ENCODE results near the gene GABBR2.

The GABBR2 gene

DNA sequence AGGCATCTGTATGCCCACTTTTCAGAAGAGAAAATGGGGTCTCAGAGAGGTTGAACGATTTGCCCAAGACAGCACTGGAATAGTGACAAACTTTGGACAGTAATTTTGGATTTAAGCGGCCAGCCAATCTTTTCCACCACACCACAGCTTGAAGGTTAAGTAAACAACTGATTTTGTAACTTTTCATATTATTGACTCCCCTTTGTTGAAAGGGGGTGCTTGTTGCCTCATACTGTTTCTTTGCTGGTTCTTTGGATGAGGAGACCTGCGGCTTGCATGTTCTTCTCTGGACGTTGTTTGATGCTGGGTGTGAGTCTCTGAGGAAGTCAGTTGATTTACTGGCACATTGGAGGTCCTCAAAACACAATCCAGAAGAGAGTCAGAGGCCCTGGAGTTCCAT lies 11.7 kb upstream of the GABBR2 start:
- Histone ChIP-seq H3K4me1 (ENCODE audit: control insufficient read depth in 1 of 2, insufficient read depth in 2 of 2, low read length in 2 of 2) (no peaks in the 10 kb centered on the region), H3K4me3 (ENCODE audit: low read depth, low read length) (no peak overlapping the region), H3K79me1 (ENCODE audit: low read length) (no peaks in the 10 kb centered on the region), H2AK5ac (ENCODE audit: low read length) (no peak overlapping the region), H3K18ac (ENCODE audit: low read length) (no peak overlapping the region), H2BK120ac (ENCODE audit: insufficient read depth, low read length, poor library complexity) (no peak overlapping the region), H2AFZ (ENCODE audit: insufficient read depth, low read length, poor library complexity) (no peak overlapping the region), H3K79me2 (ENCODE audit: control insufficient read depth, insufficient read depth, low read length, poor library complexity) (no peaks in the 10 kb centered on the region), H2BK5ac (ENCODE audit: low read depth, low read length, poor library complexity) (no peak overlapping the region), H3K27ac (ENCODE audit: low read depth, low read length) (no peak overlapping the region), H3K4ac (ENCODE audit: low read depth, low read length) (no peak overlapping the region), H4K8ac (ENCODE audit: low read depth, low read length) (no peak overlapping the region), H3K9ac (ENCODE audit: low read length) (no peak overlapping the region), H2BK12ac (ENCODE audit: low read length) (no peak overlapping the region), H3K36me3 (ENCODE audit: control insufficient read depth in 1 of 2, insufficient read depth in 2 of 2, low read length in 2 of 2) (no peaks in the 10 kb centered on the region), H3K4me2 (ENCODE audit: low read length) (no peak overlapping the region), H4K91ac (ENCODE audit: low read depth, low read length) (no peak overlapping the region), H4K12ac (ENCODE audit: low read depth, low read length) (no peak overlapping the region), H3K23ac (ENCODE audit: low read length) (no peak overlapping the region), H3K14ac (ENCODE audit: low read length) (no peak overlapping the region), H3K9me3 (ENCODE audit: insufficient read depth, low read depth, low read length) (peaks cover 2% of the 10 kb centered on the region), H3K27me3 (ENCODE audit: insufficient read depth, low read length) (no peaks in the 10 kb centered on the region)
- DNase-seq: no peak
- no CpG with 5 or more reads among the region's 4 CpGs for WGBS (ENCODE audit: extremely low coverage, insufficient coverage, insufficient read length)

DNA sequence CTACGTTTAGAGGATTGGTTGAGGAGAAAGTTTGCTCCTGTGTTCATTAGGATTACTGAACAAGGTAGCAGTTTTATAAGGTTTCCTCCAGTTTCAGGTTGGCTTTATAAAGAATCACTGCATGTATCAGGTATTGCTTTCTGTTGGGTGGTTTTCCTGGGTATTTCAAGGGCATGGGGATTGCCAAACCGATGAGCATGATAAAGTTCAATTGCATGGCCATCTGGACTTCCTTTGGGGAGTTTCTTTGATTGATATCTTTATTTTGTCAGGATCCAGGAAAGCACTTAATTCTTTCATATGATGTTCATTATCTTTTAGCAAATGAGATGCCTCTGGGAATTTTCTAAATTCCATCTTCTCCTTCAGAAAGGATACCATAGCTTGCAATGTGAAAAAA lies 10.3 kb upstream of the GABBR2 start:
- no peak overlapping the region for H3K4me3 ChIP-seq (ENCODE audit: low read depth, low read length)
- no peaks in the 10 kb centered on the region for H3K79me2 ChIP-seq (ENCODE audit: control insufficient read depth, insufficient read depth, low read length, poor library complexity)
- no peak overlapping the region for H3K9ac ChIP-seq (ENCODE audit: low read length)
- DNase-seq: no peak
- no peaks in the 10 kb centered on the region for H3K4me1 ChIP-seq (ENCODE audit: control insufficient read depth in 1 of 2, insufficient read depth in 2 of 2, low read length in 2 of 2)
- no CpG with 5 or more reads among the region's 2 CpGs for WGBS (ENCODE audit: extremely low coverage, insufficient coverage, insufficient read length)
- no peak overlapping the region for H2BK12ac ChIP-seq (ENCODE audit: low read length)
- no peak overlapping the region for H2BK5ac ChIP-seq (ENCODE audit: low read depth, low read length, poor library complexity)
- H3K4me2 ChIP-seq (ENCODE audit: low read length): no peak overlapping the region
- no peak overlapping the region for H3K4ac ChIP-seq (ENCODE audit: low read depth, low read length)
- H4K91ac ChIP-seq (ENCODE audit: low read depth, low read length): no peak overlapping the region
- no peak overlapping the region for H3K14ac ChIP-seq (ENCODE audit: low read length)
- H3K27ac ChIP-seq (ENCODE audit: low read depth, low read length): no peak overlapping the region
- no peaks in the 10 kb centered on the region for H3K79me1 ChIP-seq (ENCODE audit: low read length)
- H3K27me3 ChIP-seq (ENCODE audit: insufficient read depth, low read length): no peaks in the 10 kb centered on the region
- no peak overlapping the region for H2AK5ac ChIP-seq (ENCODE audit: low read length)
- H2BK120ac ChIP-seq (ENCODE audit: insufficient read depth, low read length, poor library complexity): no peak overlapping the region
- H3K36me3 ChIP-seq (ENCODE audit: control insufficient read depth in 1 of 2, insufficient read depth in 2 of 2, low read length in 2 of 2): no peaks in the 10 kb centered on the region
- no peak overlapping the region for H3K18ac ChIP-seq (ENCODE audit: low read length)
- H3K9me3 ChIP-seq (ENCODE audit: insufficient read depth, low read depth, low read length): peaks cover 2% of the 10 kb centered on the region
- H4K12ac ChIP-seq (ENCODE audit: low read depth, low read length): no peak overlapping the region
- H4K8ac ChIP-seq (ENCODE audit: low read depth, low read length): no peak overlapping the region
- no peak overlapping the region for H2AFZ ChIP-seq (ENCODE audit: insufficient read depth, low read length, poor library complexity)
- H3K23ac ChIP-seq (ENCODE audit: low read length): no peak overlapping the region

- no peak overlapping the region for H3K4me2 ChIP-seq (ENCODE audit: low read length)
- WGBS (ENCODE audit: extremely low coverage, insufficient coverage, insufficient read length): no CpG with 5 or more reads among the region's 1 CpG
- no peak overlapping the region for H4K91ac ChIP-seq (ENCODE audit: low read depth, low read length)
Observed at GRCh38 chr9:98714833-98715232, 6.1 kb upstream of the GABBR2 start.

GRCh38 chr9:98712987-98713386 lies 4.3 kb upstream of the GABBR2 start:
- no peak overlapping the region for H3K14ac ChIP-seq (ENCODE audit: low read length)
- no peaks in the 10 kb centered on the region for H3K79me2 ChIP-seq (ENCODE audit: control insufficient read depth, insufficient read depth, low read length, poor library complexity)
- H4K8ac ChIP-seq (ENCODE audit: low read depth, low read length): no peak overlapping the region
- H3K27ac ChIP-seq (ENCODE audit: low read depth, low read length): no peak overlapping the region
- H3K79me1 ChIP-seq (ENCODE audit: low read length): no peaks in the 10 kb centered on the region
- H3K23ac ChIP-seq (ENCODE audit: low read length): no peak overlapping the region
- DNase-seq: no peak
- no peak overlapping the region for H2BK12ac ChIP-seq (ENCODE audit: low read length)
- H3K9ac ChIP-seq (ENCODE audit: low read length): no peak overlapping the region
- H3K4ac ChIP-seq (ENCODE audit: low read depth, low read length): no peak overlapping the region
- H3K4me1 ChIP-seq (ENCODE audit: control insufficient read depth in 1 of 2, insufficient read depth in 2 of 2, low read length in 2 of 2): peaks cover 6% of the 10 kb centered on the region in 2 experiments
- no peak overlapping the region for H3K18ac ChIP-seq (ENCODE audit: low read length)
- H3K4me3 ChIP-seq (ENCODE audit: low read depth, low read length): no peak overlapping the region
- H2BK120ac ChIP-seq (ENCODE audit: insufficient read depth, low read length, poor library complexity): no peak overlapping the region
- H2BK5ac ChIP-seq (ENCODE audit: low read depth, low read length, poor library complexity): no peak overlapping the region
- no peak overlapping the region for H3K4me2 ChIP-seq (ENCODE audit: low read length)
- H2AFZ ChIP-seq (ENCODE audit: insufficient read depth, low read length, poor library complexity): no peak overlapping the region
- no peak overlapping the region for H4K91ac ChIP-seq (ENCODE audit: low read depth, low read length)
- peaks cover 5% of the 10 kb centered on the region for H3K9me3 ChIP-seq (ENCODE audit: insufficient read depth, low read depth, low read length)
- no peak overlapping the region for H2AK5ac ChIP-seq (ENCODE audit: low read length)
- H4K12ac ChIP-seq (ENCODE audit: low read depth, low read length): no peak overlapping the region
- peaks cover 24% of the 10 kb centered on the region for H3K27me3 ChIP-seq (ENCODE audit: insufficient read depth, low read length)
- H3K36me3 ChIP-seq (ENCODE audit: control insufficient read depth in 1 of 2, insufficient read depth in 2 of 2, low read length in 2 of 2): no peaks in the 10 kb centered on the region

More at GRCh38 chr9:98714833-98715232, 6.1 kb upstream of the GABBR2 start:
- Histone ChIP-seq H4K8ac (ENCODE audit: low read depth, low read length) (no peak overlapping the region), H2BK12ac (ENCODE audit: low read length) (no peak overlapping the region), H3K79me2 (ENCODE audit: control insufficient read depth, insufficient read depth, low read length, poor library complexity) (no peaks in the 10 kb centered on the region), H3K9ac (ENCODE audit: low read length) (no peak overlapping the region), H3K9me3 (ENCODE audit: insufficient read depth, low read depth, low read length) (peaks cover 2% of the 10 kb centered on the region), H3K4ac (ENCODE audit: low read depth, low read length) (no peak overlapping the region), H3K18ac (ENCODE audit: low read length) (no peak overlapping the region), H2AFZ (ENCODE audit: insufficient read depth, low read length, poor library complexity) (no peak overlapping the region), H4K12ac (ENCODE audit: low read depth, low read length) (no peak overlapping the region), H2BK120ac (ENCODE audit: insufficient read depth, low read length, poor library complexity) (no peak overlapping the region), H3K36me3 (ENCODE audit: control insufficient read depth in 1 of 2, insufficient read depth in 2 of 2, low read length in 2 of 2) (no peaks in the 10 kb centered on the region), H3K4me3 (ENCODE audit: low read depth, low read length) (no peak overlapping the region), H3K27me3 (ENCODE audit: insufficient read depth, low read length) (peaks cover 5% of the 10 kb centered on the region), H3K27ac (ENCODE audit: low read depth, low read length) (no peak overlapping the region), H2AK5ac (ENCODE audit: low read length) (no peak overlapping the region), H2BK5ac (ENCODE audit: low read depth, low read length, poor library complexity) (no peak overlapping the region), H3K23ac (ENCODE audit: low read length) (no peak overlapping the region), H3K4me1 (ENCODE audit: control insufficient read depth in 1 of 2, insufficient read depth in 2 of 2, low read length in 2 of 2) (no peaks in the 10 kb centered on the region), H3K79me1 (ENCODE audit: low read length) (no peaks in the 10 kb centered on the region), H3K14ac (ENCODE audit: low read length) (no peak overlapping the region)
- DNase-seq: no peak

All from trophoblast cell (in vitro differentiated cells and primary cell).